Hematopoietic multipotent progenitor cell treated with erythropoietin and hydrocortisone succinate and interleukin-3 and kit ligand, for 8 days (in vitro differentiated cells): ENCODE measurements around the gene DLG2.

Experiments used
- DNase-seq: peaks from one replicate; pipeline ENCODE4 v3.0.0-alpha.2; 2015

Gene DLG2

DNA sequence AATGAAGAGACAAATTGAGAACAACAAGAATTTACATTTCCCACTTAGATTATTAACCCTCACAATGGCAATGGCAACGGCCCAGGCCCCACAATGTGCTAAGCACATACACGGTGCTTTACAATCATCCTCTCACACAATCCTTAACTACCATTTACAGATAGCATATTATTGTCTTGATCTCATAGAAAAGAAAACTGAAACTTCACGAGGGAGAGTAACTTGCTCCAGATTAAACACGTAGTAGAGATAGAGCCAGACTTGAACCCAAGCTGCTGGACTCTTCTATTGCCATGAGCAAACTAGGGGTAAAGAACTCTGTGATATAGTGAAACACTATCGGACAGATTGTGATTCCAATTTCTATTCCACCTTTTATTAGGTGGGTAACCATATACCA, 665.1 kb downstream of the DLG2 start:
- DNase-seq = no peak

DNA sequence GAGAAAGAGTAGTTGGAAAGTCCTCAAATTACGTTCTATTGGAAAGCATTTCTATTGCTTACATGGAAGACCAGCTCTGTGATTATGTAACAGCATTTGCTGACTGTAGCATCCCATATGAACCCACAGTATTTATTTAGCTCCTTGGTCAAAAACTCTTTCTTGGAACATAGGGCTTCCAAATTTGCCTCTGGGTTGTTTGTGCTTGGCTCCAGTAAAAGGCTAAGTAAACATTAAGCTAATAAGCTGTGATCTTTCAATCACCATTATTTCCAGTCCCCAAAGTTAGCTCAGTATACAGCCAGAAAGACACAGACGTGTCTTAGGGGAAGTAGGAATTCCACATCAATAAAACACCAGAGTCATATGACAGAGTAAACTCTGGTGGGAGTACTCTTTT, 668.8 kb downstream of the DLG2 start:
- DNase-seq = no peak

DNA sequence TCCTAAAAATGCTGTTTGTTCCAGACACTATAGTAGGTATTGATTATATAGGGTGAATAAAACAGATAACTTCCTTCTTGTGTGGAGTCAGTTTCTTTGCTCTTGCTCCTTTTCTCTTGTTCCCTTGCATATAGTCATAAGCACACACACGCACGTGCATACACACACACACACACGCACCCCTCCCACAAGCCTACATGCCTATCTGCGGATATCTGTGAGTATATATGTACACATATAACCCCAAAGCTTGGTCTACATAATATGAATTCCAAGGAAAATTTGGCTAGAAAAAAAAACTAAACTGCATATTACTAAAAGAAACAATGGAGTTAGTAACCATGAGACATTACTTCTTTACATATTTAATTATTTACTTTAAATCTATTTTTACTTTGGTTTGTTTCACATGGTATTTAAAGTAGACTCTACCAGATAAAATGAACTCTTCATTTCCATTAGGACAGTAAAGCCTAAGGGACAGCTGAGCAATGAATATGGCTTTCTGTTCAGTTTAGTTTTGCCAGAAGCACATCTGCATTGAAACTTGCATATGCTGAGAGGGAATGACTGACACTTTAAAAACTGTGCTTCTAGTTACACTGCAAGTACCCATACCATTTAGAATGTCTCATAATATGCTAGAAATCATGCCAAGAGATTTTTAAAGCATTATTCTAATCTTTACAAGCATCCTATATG, 676.4 kb downstream of the DLG2 start:
- no peak for DNase-seq

DNA sequence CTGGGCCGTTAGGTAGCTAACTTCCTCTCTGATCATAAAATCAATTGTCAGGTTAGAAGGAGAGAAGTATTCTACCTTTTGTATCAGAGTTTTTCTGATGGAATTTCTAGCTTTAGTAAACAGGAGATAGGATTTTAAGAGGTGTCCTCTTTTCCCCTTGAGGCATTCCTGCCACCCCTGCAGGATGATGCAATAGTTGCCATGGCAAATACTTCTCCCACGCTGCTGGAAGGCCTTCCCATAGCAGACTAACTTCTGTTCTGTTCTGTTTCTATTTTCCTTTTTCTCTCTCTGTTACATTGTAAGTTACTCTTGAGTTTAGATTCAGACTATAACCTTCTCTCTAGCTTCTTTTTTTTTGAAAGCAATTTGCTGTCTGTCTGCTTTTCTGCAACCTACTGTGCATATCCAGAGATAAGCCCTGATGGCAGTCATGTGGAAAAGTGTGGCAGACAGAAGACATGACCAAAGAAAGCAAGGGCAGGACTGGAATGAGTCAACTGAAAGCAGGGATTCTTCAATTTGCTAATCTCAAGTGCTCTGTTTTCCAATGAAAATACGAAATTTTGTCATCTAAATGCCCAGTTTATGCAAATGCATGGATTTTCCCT, 679.1 kb downstream of the DLG2 start:
- no peak for DNase-seq

- no peak for DNase-seq
Observed at GRCh38 chr11:84947070-84947469, 680.1 kb downstream of the DLG2 start.

GRCh38 chr11:84930863-84931262, 696.3 kb downstream of the DLG2 start:
- DNase-seq = no peak

DNA sequence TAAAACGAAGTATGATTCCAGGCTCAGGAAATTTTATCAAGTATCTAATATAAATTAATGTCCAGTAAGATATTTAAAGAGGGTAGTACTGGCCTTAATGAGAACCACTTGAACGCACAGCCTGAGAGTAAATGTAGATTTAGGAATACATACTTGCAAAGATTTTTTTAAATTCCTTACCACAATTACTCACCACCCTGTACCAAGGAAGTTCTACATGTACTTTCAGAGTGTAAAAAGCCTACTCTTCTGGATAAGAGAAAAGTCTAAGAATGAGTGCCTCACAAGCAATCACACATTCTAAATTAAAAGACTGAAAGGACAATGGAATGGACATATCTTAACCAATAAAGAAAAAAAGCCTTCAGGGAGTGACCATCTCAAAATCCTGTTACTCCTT, 697.4 kb downstream of the DLG2 start:
- no peak for DNase-seq

DNA sequence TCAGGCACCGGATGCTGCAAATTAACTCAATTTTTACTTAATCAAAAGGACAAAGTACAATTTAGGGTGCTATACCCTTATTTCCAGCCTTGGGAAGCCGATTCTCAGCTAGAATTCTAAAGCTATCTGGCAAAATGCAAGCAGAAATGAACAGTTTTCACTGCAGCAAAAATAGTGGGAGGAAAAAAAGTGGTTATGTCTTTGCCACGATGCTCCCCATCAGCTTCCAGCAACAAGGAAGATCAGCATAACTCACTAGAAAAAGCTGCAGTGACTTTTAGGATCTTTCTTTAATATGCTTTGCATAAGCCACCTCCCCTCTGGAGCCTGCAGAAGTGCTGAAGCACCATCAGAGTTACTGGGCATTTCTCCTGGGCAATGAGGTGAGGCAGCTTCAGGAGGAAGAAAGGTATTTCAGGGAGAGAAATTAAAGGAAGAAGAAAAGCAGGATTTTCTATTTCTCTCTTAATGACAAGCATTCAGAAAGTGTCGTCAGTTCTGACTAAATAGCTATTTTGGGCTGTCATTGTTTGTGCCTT, 702.9 kb downstream of the DLG2 start:
- no peak for DNase-seq

DNA sequence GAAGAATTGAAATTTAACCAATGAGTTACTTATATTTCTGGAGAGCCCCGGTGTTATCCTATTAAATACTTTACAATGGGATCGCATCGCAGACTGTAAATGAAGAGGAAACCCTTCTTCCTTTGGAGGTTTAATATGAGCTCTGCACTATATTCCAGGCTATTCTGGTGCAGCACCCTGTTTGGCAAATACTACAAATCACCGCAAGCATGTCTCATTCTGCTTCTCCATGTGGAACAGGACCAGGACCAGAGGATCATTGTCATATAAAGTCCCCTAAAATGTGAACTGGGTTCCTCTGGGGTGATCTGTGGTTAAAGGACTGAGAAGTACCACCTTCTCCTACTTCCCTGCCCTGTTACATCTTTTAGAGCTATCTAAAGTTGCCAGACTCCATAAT, 703.7 kb downstream of the DLG2 start:
- no peak for DNase-seq

DNA sequence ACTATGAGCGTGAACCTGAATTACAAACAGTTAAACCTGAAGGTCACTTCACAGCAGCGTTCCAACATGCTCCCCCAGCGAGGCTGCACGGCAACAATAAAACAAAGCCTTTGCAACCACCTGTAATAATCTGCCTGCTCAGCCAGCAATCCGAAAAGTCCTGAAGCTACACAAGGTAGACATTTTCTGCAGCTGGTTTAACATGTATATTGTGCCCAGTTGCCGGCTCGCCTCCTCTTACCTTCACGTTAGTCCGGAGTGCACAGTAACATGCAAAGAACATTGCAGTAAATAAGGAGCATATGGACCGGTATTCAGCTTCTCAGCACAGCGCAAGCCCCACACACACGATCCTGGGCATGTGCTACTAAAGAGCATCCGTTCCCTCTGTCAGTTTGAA, 704.3 kb downstream of the DLG2 start:
- no peak for DNase-seq

- no peak for DNase-seq
Observed at GRCh38 chr11:84922212-84922805, 704.8 kb downstream of the DLG2 start.

DNA sequence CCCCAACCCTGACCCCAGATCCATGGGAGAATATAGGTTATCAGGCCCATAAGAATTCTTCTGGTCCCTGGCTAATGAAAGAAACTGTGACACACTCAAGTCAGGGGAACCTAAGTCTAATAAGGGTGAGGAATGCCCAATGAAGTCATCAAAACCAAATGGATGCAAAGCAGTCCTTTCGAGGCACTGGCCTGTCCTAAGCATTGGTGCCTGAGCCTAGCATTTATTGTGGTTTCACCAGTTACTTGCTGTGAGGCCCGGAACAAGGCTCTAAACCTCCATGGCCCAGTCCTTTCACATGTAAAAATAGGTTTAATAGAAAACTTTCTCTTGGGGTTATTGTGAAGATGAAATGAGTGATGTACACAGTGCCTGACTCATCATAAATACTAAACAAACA, 712.6 kb downstream of the DLG2 start:
- no peak for DNase-seq

DNA sequence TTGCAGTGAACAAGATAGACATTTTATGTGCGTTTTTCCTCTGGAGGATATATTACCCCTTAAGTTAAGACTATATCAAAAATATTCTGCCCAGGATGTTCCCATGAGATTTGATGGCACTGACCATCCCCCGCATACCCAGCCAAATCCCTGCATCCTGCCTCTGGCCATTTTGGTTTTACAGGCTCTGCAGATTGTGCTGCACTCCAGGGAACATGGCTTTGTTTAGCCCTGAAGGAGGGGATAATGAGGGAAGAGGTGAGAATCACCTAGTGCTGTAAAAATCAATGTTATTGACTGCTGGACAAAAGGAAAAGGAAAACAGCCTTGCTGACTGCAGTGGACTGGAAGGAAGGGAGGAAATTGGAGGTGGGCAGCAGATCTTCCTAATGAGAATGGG, 717.4 kb downstream of the DLG2 start:
- DNase-seq = no peak

DNA sequence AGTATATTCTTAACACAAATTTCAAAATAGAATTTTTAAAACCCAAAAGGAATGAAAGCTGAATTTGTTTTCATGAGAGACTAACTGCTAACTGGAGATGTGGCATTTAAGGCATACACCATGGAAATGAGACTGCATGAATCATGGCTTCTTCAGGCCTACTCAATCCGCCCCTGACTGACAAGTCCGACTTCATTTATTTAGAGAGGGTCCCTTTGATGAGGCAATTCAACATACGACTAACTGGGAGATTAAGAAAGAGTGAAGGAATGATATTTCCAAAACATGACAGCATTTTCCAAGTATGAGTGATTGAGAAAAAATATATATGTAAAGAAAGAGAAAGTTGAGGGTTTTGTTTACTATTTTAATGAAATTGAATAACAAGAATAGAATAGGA, 720.1 kb downstream of the DLG2 start:
- no peak for DNase-seq

DNA sequence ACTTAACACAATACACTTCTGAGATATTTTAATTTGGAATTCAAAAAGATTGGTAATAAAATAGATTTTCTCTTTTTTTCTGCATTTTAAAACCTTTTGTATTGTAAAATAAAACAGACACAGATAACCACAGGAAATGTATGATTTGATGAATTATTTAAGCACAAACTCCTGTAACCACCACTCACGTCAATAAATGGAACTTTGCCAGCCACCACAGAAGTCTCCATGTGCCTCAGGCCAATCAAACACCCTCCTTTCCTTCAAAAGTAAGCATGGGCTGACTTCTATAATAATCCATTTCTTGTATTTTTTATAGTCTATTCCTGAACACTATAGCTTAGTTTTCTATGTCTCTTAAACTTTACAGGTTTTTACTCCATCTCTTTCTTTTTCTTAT, 721.7 kb downstream of the DLG2 start:
- DNase-seq = no peak

DNA sequence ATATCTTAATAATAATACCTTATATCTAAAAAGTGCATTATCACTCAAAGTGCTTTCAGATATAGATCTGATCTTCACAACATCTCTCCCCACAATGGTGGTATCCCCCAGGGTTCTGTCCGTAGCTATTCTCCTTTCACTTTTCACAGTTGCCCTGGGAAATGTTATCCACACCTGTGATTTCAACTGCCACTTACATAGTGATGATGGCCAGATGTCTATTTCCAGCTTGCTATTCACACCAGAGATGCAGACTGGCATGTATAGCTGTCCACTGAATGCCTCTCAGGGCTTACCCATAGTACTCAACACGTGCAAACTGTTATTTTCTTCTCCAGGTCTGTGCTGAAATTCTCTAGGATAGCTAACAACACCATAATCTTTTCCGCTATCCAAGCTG, 724.7 kb downstream of the DLG2 start:
- no peak for DNase-seq

DNA sequence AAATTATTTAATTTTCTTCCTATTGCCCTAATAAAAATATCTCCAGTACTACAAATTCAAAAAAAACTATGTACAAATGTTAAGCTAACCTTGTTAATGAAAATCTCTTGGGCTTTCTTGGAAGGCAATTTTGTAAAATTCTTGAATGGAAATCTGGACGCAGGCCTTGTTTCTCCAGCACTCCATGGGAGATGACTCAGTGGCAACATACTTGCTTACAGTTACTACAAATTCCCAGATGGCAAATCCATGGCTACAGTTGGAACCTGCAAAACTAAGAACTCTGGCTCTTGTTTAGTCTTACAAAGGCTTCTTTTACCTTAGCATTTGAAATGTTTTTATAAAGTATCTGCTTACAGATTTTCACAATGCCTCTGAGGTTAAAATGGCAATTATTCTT, 725.2 kb downstream of the DLG2 start:
- no peak for DNase-seq

GRCh38 chr11:84899740-84900139, 727.4 kb downstream of the DLG2 start:
- no peak for DNase-seq

DNA sequence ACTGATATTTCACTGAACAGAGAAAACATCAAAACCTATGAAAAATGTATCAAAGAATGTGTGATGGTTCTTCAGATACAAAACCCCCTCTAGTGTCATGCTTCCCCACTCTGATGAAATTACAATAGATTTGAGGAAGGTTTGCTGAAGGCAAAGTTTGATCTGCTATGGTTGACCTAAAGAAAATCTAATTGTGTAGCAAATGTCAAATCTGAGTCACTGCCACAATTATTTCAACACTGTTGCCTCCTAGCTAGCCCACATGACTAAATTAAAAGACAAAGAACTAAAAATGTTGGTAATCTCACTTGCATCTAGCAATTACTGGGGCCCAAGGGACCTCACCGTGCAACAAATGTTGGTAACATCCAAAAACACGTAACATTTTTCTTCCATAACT, 728.0 kb downstream of the DLG2 start:
- no peak for DNase-seq

DNA sequence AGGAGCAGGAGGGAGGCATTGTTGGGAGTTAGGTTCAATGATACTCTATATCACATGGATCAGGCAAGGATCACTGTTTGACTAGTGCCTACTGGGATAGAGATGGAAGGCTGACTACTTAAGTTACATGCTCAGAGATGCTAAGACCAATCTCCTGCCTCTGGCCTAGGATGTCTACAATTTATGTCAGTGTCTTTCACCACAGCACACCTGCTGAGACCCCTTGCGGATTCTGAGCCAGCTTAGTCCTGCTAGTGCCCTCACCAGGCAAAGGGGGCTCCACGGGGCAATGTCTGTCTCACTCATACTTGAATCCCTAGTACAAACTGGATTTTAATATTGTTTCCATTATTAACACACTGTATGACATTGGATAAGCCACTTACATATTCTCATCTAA, 732.5 kb downstream of the DLG2 start:
- DNase-seq = no peak

- DNase-seq = no peak
Observed at GRCh38 chr11:84890676-84891075, 736.5 kb downstream of the DLG2 start.

- no peak for DNase-seq
Observed at GRCh38 chr11:84889556-84889955, 737.6 kb downstream of the DLG2 start.

DNA sequence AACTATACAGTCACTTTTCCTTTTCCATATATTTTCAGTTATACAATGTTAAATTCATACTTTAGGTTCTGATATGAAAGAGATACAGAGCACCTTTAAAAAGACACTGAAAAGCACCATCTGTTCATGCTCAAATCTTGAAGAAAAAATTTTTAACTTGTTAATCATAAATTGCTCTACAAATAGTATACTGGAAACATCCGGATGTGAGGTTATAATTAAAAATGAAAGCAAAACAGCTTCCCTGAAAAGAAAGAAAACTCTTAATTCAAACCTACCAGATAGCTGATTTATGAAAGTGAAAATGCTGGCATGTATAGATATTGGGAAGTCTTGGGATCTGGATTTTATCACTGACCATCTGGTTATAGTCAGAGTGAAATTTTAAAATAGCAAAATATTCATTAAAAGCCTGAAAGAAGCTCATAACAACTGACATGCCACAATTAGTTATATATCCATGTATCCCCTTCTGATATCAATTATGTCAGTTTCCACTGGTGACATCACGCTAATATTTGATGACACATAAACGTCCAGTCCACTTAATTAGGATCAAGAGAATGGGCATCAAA, 740.0 kb downstream of the DLG2 start:
- no peak for DNase-seq

DNA sequence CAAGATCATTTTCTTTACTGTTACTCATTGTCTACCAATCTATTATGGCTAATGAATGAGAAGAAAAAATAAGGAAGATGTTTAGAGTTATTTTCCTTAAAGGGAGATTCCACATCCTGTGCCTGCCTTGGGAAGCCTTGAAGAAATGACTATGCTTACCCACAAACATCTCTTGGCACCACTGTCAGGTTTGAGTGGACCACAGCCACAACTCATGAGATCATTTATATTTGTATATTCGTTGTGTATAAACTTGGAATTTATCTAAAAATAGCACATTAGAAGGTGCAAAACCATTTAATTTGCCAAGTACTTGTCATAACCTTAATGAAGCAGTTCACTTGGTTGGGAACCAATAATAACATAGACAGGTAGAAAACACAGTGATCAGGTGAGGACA, 740.8 kb downstream of the DLG2 start:
- DNase-seq = no peak
